NCI-H2107 (cell line): Measurements from ENCODE around the gene SNRPD1.
"Not testable (repeated sequence)": the region's sequence is repeated elsewhere in the genome, so short reads cannot be mapped to it uniquely, and the experiment has no call there.

ENCODE experiments used
- DNase-seq: peaks from one replicate; lab custom pipeline; 2025; lab: John Stamatoyannopoulos, UW

SNRPD1 gene

DNA sequence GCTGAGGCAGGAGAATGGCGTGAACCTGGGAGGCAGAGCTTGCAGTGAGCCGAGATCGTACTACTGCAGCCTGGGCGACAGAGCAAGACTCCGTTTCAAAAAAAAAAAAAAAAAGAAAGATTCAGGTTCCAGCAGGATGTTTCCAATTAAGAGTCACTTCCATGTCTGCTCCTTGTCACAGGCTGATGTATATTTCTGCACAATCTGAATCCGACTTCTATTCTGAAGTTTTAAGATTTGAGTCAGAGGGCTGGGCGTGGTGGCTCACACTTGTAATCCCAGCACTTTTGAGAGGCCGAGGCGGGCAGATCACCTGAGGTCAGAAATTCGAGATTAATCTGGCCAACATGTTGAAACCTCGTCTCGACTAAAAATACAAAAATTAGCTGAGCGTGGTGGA, 24.7 kb downstream of the SNRPD1 start:
- DNase-seq, result no peak

DNA sequence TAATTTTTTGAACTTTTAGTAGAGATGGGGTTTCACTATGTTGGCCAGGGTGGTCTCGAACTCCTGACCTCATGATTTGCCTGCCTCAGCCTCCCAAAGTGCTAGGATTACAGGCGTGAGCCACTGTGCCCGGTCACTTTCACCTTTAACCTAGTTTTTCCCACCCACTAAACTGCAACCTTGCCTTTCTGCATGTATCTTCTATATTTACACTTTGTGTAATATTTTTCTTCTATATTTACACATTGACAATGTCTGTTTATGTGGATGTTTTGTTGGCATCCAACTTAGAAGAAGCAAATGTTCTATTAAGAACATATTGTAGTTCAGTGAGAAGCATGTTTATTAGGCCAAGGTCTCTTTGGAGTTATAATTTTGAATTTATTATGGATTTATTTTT, 26.7 kb downstream of the SNRPD1 start:
- no peak for DNase-seq

DNA sequence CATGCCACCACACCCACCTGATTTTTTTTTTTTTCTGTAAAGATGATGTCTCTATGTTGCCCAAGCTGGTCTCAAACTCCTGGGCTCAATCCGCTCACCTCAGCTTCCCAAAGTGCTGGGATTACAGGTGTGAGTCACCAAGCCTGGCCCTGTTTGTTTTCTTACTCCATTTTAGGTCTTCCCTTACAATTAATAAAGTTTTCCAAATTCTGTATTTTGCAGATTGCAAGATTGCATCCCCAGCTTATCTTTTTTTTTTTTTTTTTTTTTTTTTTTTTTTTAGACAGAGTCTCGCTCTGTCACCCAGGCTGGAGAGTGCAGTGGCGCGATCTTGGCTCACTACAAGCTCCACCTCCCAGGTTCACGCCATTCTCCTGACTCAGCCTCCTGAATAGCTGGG, 28.3 kb downstream of the SNRPD1 start:
- DNase-seq, result not testable (repeated sequence)

DNA sequence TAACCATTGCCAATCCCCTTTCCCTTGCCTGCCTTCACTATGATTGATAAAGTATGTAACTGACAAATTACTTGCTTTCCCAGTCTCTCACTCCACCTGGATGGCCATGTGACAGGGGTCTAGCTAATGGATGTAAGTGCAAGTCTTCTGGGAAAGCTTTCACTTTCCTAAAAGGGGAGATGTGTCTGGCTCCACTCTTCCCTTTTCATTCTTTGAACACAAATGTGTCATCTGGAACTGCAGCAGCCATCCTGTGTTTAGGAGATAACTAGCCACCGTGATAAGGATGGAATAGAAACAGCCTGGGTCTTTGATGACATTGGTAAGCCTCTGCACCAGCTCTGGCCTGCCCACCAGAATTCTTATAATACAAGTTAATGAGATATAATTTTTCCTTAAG, 38.2 kb downstream of the SNRPD1 start:
- DNase-seq, result no peak

DNA sequence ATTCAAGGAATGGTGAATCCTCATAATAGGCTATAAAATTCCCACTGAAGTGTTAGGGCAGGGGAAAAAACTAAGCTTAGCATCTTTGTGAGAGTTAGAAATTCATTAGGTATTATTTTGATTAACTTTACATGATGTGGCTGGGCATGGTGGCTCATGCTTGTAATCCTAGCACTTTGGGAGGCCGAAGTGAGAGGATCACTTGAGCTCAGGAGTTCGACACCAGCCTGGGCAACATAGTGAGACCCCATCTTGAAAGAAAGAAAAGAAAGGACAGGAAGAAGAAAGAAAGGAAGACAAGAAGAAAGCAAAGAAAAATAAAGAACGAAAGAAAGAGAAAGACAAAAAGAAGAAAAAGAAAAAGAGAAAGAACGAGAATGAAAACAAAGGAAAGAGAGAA, 40.0 kb downstream of the SNRPD1 start:
- no peak for DNase-seq

DNA sequence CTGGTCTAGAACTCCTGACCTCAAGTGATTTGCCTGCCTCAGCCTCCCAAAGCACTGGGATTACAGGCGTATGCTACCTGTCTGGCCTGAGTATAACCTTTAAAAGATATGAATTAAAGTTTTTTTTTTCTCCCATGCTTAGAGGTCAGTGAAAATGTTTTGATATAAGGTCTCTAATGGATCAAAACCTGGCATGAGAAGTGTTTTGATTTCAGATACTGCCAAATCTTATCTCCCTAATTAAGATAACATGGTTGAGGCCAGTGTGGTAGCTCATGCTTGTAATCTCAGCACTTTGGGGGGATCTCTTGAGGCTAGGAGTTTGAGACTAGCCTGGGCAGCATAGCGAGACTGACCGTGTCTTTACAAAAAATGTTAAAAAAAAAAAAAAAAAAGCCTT, 41.2 kb downstream of the SNRPD1 start:
- DNase-seq, result no peak

DNA sequence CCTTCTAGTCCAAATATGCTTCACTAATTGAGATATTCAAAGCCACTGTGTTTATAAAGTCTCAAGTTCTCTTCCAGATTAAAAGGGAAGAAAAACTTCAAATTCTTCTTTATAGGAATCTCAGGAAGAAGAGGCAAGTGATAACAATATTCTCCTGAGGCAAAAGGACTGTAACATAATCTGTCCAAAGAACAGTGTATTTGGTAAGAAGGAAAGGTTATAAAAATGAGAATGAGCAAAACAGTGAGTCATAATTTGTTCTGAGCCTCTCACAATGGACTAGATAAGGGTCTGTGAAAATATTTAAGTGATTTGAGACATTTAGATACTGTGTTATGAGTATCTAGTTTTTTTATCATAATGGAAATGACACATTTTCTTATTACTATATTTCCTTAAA, 44.3 kb downstream of the SNRPD1 start:
- DNase-seq, result no peak

DNA sequence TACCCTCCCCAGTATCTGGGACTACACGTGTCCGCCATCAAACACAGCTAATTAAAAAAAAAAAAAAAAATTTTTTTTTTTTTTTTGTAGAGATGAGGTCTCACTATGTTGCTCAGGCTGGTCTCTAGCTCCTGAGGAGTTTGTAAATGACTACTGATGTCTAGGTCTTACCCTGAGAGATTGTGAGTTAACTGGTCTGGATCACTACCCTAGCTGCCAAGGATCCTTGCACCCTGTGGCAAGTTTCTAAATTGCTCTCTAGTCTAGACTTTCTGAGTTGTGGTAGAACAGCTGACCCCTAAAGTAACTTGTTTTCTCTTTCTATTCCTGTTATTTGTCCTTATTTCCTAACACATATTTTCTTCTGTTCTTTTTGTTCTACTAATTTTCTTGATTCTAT, 48.0 kb downstream of the SNRPD1 start:
- no peak for DNase-seq

DNA sequence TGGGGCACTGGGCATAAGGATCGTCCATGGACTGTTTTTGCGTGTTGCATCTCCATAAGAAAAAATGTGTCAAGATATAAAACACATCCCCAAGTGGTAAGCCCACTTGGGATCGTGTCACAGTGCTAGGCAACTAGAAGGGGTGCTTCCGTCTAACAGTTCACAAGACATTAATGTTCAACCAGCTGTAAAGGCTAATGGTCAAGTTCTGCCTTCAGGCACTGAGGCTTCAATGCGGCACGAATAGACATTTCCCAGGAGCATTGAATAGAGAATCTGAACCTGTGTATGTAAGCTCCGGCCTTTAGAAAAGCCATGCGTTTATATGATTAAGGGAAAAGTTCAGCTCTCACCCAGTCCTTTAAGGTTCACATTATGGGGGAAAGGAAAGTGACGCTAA, 50.5 kb downstream of the SNRPD1 start:
- no peak for DNase-seq

DNA sequence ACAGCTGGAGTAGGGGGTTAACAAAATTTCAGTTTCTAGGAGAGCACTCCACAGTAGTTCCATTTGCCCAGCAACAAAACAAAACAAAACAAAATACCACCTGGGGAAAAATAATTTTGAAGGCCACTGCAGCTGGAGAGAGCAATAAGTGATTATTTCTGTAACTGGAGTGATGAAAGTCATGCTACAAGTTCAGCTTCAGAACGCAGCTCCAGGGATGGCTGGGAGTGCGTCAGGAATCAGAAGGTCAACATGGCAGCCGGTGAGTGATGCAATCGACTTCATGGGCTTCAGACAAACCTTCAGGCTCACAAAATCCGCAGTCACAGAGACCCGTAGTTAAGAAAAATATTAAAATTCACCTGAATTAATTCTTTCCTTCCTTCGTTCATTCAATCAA, 51.5 kb downstream of the SNRPD1 start:
- DNase-seq, result no peak

DNA sequence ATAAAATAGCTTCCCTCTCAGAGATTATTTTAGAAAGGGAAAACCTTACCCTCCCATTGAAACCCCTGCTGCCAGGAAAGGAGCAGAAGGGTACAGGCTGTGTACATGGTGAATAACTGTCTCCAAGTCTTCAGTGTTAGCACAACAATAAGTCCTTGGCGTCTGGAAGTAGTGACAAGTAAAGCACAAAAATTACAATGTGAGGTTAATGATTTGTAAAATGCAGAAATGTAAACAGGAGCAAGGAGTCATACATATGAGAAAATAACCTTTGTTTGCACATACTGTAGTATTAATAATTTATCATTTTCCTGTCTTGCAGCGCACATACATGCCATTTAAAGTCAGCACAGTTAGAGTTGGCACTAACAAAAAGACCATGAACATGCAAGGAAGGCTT, 52.0 kb downstream of the SNRPD1 start:
- DNase-seq, result no peak

DNA sequence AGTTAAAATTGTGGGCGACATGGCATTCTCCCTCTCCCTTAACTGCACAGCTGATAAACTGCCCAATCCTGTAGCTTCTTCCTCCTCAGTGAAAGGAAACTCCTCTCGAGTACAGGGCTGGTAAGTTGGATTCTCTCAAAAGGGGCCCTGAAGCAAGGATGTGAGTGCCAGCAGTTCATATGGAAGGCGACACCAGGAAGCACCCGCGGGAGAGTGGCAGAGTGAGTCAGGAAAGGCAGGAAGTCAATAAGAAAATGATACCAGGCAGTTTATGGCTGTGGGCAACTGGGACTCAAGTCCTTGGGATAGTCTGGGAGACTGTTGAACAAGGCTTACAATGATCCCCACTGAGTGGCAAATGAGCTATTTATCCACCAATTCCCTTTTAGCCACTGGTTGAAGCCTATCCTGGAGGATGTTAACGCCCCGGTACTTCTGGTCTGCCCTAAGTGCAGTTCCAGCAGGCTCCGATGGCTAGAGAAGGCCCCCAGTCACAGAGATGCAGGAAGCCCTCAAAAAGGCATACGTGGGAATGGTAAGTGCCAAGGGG, 57.7 kb downstream of the SNRPD1 start:
- DNase-seq, result peak; percentile 1

DNA sequence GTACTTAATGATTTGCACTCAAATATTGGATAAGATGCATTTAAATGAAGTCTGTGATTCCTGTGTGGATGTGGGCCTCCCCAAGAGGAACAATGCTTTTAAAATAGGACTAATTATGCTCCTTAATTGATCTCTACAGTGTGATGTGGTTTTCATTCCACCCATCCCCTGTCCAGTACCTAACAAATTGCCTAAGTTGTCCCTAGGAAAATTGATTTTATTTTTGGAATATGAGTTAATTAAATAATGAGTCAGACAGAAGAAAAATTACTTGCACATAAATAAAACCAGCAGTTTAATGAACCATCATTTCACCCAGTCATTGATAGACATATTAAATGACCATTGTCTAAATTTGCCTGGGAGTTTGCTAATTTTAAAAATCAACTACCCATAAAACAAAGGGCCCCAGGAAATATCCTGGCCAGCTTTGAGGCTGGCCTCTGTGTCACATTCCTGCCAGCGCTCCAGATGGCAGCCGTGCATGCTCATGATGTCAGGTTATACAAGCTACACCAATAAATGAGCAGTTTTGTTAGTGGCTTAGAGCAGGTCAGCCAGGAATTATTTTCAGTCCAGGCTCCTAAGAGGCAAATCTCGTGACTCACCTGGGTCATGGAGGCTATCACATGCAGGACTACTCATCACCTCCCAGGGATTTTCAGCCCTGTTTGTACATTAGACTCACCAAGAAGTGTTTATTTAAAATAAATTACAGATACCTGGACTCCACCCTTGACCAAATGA, 60.6 kb downstream of the SNRPD1 start:
- DNase-seq, result no peak

DNA sequence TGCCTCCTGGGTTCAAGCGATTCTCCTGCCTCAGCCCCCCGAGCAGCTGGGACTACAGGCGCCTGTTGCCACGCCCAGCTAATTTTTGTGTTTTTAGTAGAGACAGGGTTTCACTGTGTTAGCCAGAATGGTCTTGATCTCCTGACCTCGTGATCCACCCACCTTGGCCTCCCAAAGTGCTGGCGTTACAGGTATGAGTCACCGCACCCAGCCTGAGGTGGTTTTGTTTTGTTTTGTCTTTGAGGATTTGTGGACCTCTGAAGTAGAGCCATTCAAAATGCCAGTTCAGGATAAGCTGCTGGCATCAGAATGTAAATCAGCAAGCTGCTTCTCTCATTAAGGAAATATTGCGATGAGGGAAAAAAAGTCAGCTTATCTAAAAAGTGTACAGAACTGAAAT, 63.2 kb downstream of the SNRPD1 start:
- DNase-seq, result not testable (repeated sequence)

DNA sequence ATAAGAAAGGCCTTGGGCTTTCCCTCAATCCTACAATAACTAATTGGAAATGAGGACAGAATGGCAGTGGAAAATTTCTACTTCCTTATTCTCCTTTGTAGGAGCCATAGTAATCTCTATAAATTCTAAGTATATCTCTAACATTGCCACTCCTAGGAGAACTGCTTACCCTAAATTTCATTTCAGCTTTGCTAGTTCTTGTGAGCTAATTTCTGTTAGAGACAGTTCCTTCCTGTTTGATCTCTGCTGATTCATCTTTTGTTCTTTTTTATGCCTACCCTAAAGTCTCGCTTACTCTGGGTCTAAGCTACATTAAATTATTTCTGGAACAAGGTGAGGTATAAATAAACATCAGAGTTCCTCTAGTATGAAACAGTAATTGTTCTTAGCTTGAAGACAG, 66.7 kb downstream of the SNRPD1 start:
- DNase-seq, result no peak

DNA sequence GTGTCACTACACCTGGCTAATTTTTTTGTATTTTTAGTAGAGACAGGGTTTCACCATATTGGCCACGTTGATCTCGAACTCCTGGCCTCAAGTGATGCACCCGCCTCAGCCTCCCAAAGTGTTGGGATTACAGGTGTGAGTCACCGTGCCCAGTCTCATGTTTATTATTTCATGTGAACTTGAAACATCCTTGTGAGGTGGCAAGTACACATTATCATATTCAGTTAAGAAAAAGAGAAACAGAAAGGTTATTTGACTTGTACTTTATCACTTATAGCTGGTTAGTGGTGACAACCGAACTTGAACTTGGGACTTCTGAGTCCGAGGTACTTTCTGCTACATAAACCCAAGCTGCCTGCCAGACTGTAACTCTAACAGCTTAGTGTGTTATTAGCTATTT, 68.0 kb downstream of the SNRPD1 start:
- DNase-seq, result no peak

DNA sequence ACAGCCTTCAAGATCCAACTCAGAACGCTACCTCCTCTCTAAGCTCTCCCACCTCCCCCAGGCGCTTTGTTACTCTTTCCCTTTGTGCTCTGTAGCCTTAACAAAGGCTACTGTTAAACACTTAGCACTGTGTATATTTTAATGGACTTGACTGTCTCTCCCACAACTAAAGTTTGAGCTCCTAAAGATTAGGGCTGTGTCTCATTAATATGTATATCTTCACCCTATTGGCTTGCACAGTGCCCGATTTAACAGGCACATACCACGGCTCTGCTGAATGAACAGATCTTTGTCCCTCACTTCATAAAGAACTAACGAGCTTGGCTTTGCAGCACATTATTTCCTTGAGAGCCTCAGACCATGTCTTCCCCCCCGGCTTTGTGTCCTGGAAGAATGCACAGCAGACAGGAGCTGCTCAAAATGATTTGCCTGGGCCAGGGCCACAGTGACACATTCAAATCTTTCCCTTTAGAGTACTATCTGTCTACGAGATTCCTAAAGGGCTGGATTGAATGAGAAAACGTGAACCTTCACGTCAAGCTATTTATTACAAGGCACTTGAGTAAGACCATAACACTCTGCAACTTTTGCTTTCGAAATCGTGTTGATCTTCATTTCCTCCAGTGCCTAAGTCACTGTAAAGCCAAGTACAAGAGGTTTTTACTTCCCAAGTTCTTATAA, 70.4 kb downstream of the SNRPD1 start:
- DNase-seq, result no peak
